Adrenal gland (tissue), 12 donors: ENCODE results near the gene TGFBR1. TPM values are rescaled to one million over a fixed set of nuclear protein-coding genes. Genes with fewer than 3 reads are reported as not detected.

ENCODE experiments used
- DNase-seq, 7 donors: peaks; one replicate each; pipeline ENCODE4 v3.0.0-alpha.2; 2019 to 2020
- H3K27ac ChIP-seq, 5 donors: fragments of 200-600 bp; sonication (generic) in 4 of 5; 1 replicate in 3 of 5; 2 replicates in 2 of 5; pipeline versions ENCODE4 v1.5.1 to v1.8.0; 2016 to 2020; ENCODE audit warnings: mild to moderate bottlenecking in 1 of 5
- H3K27me3 ChIP-seq: fragments of 200-600 bp; 2 replicates; pipeline ENCODE4 v1.8.0; 2021
- H3K36me3 ChIP-seq, 2 donors: fragments of 200-600 bp; replicated peaks in 1 of 2; 1 replicate in 1 of 2; 2 replicates in 1 of 2; pipeline versions ENCODE4 v1.5.1 to v1.8.0; 2018 to 2022
- H3K4me1 ChIP-seq, 2 donors: fragments of 200-600 bp; replicated peaks in 1 of 2; 1 replicate in 1 of 2; 2 replicates in 1 of 2; pipeline versions ENCODE4 v1.5.1 to v1.8.0; 2018 to 2021
- H3K4me3 ChIP-seq, 4 donors: fragments of 200-600 bp; sonication (generic) in 3 of 4; one replicate each; pipeline ENCODE4 v1.5.1; 2016 to 2018
- H3K9me3 ChIP-seq, 3 donors: fragments of 200-600 bp; sonication (generic) in 1 of 3; replicated peaks in 1 of 3; 1 replicate in 2 of 3; 2 replicates in 1 of 3; pipeline versions ENCODE4 v1.5.1 to v1.8.0; 2016 to 2021
- POLR2A ChIP-seq, 2 donors: fragments of 450-650 bp; IDR thresholded peaks; one replicate each; pipeline ENCODE4 v1.6.1; 2017; ENCODE audit warnings: antibody characterized with exemption in 2 of 2, mild to moderate bottlenecking in 2 of 2, moderate library complexity in 1 of 2
- WGBS, 4 donors: extraction: QIAGEN DNeasy Blood & Tissue Kit in 2 of 4; methylation state at CpG; one replicate each; pipeline versions ENCODE4 v1.1.5 to v1.1.7; 2013 to 2017; 5-methylcytosine and 5-hydroxymethylcytosine counted together
- intact Hi-C, 2 donors: fragments of 100-400 bp; cut with DNase I; formaldehyde crosslinking; loops; one replicate each; pipeline versions ENCODE4 v1.14.1 to v1.15.0; 2022 to 2023
- polyA plus RNA-seq, 3 donors: library from polyadenylated mRNA; stranded (reverse); fragments of 200-250 nt in 2 of 3; fragments of 350-450 nt in 1 of 3; fragmentation: Illumina TruSeq in 1 of 3; extraction: RNeasy Lipid Tissue Mini Kit (QIAGEN cat#74804) in 1 of 3; gene quantifications; one replicate each; pipeline ENCODE4 v1.2.3, GENCODE V29; 2013 to 2014
- total RNA-seq, 9 donors: library from RNA; depleted of rRNA in 4 of 9; stranded (reverse); fragments of >200 nt in 4 of 9; fragments of 120-200 nt in 1 of 9; fragmentation: NEBNext Ultra II Directional in 1 of 9; extraction: Animal tissue kit (Norgen Biotek cat#: 25700) in 1 of 9; gene quantifications; one replicate each; pipeline versions ENCODE4 v1.1.0 to v1.2.4, GENCODE V29; 2013 to 2023
- TF ChIP-seq, protein P1 (sequence below), 6 experiments: fragments of 450-650 bp in 4 of 6; fragments of 200-600 bp in 2 of 6; sonication (generic) in 1 of 6; IDR thresholded peaks; 1 replicate in 5 of 6; 2 replicates in 1 of 6; pipeline versions ENCODE4 v1.5.1 to v1.8.0; 2016 to 2021; ENCODE audit warnings: antibody characterized with exemption in 6 of 6, mild to moderate bottlenecking in 2 of 6, moderate library complexity in 1 of 6
- donor health status: healthy with polysubstance abuse.
- donor health status: Bipolar disorder and iron deficiency.
- donor health status: DM: yes; HTN: yes; CAD: no.
- donor health status: DM: no; HTN: no; CAD: no.
- donor health status: DM: no; HTN: no; CAD: no.
- donor health status: DM: yes; HTN: yes; CAD: no.

The TGFBR1 gene
- total and polyA plus RNA-seq, 12 donors, result 5.5 to 38.5 (median 25.4) TPM

DNA sequence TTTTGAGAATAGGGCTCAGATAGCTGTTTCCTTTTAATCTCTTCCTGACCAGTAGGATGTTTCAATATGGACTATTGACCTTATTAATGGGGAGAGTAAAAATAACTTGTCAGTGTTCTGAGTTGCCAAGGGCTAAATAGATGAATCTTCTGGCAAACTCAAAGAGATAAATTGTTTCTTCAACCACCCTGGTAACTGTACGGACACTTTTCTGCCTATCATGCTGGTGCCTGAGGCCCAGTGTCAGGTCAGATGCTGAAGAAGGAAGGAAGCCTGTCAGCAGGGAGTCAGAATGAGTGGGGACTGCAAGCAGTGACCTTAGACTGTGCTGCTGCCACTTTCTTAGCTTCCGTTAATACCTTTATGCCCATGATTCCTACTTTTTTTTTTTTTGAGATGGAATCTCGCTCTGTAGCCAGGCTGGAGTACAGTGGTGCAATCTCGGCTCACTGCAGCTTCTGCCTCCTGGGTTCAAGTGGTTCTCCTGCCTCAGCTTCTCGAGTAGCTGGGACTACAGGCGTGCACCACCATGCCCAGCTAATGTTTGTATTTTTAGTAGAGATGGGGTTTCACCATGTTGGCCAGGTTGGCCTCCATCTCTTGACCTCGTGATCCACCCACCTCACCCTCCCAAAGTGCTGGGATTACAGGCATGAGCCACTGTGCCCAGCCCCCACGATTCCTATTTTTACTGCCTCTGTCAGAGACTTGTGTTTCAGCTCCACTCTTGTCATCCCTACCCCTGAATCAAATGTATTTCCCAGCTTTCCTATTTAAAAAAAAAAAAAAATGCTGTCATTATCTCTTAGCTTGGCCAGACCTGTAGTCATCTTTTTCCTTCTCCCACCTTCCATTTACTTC, 33.7 kb downstream of the TGFBR1 start:
- H3K9me3 ChIP-seq, result no peaks in the 10 kb centered on the region
- no peak for DNase-seq
- 85 to 91% (median 88%) methylated on average over 8 of the region's 8 CpGs for WGBS, 4 donors
- intact Hi-C loops, result loop anchor here in 1 of 2 donors (5.0 kb wide), 1 partner anchor 136 kb away; no protein-coding TSS in a partner anchor
- H3K36me3 ChIP-seq, result peaks cover 0 to 5% of the 10 kb centered on the region in 2 donors
- H3K27ac ChIP-seq, result no peak overlapping the region
- TF ChIP-seq, protein P1, sequence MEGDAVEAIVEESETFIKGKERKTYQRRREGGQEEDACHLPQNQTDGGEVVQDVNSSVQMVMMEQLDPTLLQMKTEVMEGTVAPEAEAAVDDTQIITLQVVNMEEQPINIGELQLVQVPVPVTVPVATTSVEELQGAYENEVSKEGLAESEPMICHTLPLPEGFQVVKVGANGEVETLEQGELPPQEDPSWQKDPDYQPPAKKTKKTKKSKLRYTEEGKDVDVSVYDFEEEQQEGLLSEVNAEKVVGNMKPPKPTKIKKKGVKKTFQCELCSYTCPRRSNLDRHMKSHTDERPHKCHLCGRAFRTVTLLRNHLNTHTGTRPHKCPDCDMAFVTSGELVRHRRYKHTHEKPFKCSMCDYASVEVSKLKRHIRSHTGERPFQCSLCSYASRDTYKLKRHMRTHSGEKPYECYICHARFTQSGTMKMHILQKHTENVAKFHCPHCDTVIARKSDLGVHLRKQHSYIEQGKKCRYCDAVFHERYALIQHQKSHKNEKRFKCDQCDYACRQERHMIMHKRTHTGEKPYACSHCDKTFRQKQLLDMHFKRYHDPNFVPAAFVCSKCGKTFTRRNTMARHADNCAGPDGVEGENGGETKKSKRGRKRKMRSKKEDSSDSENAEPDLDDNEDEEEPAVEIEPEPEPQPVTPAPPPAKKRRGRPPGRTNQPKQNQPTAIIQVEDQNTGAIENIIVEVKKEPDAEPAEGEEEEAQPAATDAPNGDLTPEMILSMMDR (IDR thresholded peaks at IDR 0.05), result no peak
- no peak for TF ChIP-seq POLR2A (IDR thresholded peaks at IDR 0.05)
- H3K4me1 ChIP-seq, result no peaks in the 10 kb centered on the region
- no peak overlapping the region for H3K4me3 ChIP-seq
- no peaks in the 10 kb centered on the region for H3K27me3 ChIP-seq

DNA sequence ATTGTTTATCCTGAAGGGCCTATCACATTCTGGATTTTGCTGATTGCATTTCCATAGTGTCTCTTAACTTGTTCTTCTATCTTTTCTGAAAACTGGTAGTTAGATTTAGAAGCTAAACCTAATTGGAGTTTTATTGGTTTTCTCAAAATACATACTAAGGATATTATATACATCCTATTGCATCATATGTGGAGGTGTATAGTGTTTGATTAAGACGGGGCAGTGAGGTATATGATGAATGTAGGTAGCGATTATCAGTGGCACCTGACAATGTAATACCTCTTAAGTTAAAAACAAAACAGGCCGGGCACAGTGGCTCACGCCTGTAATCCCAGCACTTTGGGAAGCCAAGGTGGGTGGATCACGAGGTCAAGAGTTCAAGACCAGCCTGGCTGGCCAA, 35.0 kb downstream of the TGFBR1 start:
- 90 to 94% (median 94%) methylated on average over 5 of the region's 5 CpGs for WGBS, 4 donors
- Histone ChIP-seq H3K27ac (no peak overlapping the region), H3K4me1 (no peaks in the 10 kb centered on the region), H3K27me3 (no peaks in the 10 kb centered on the region), H3K4me3 (no peak overlapping the region), H3K36me3 (peaks cover 0 to 9% of the 10 kb centered on the region in 2 donors), H3K9me3 (no peaks in the 10 kb centered on the region)
- intact Hi-C loops, result loop anchor here (5.0 to 10.0 kb wide), 3 partner anchors 138 to 285 kb away; no protein-coding TSS in a partner anchor
- no peak for DNase-seq
- TF ChIP-seq, protein P1 (IDR thresholded peaks at IDR 0.05), result no peak
- no peak for TF ChIP-seq POLR2A (IDR thresholded peaks at IDR 0.05)

DNA sequence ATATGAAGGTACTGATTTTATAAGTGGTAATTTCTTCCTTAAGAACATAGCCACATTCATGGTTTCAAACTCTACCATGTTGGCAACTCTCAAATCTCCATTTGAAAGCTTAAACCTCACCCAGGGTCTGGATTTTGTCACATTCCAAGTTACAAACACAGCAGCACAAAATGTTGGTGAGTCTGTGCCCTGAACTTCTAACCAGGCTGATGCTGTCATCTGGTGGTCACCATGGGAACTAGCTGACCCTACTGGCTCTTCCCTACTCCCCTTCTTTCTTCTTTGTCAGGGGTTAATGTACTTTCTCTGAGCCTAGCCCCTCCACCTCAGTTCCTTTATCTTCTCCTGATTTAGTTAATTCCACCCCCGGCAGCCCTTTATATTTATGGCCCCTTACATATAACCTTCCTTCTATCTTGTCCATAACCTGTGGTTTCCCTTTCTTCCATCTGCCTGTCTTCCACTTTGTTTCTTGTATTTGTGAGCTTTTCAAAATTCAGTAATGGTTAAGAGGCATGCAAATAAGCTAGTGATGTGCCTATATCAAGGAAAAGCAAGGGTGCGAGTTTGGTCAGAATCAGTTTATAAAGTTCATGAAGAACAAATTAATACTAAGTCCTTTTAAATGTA, 35.9 kb downstream of the TGFBR1 start:
- Histone ChIP-seq H3K27me3 (no peaks in the 10 kb centered on the region), H3K4me1 (no peaks in the 10 kb centered on the region), H3K27ac (no peak overlapping the region), H3K4me3 (no peak overlapping the region), H3K9me3 (no peaks in the 10 kb centered on the region), H3K36me3 (peaks cover 0 to 16% of the 10 kb centered on the region in 2 donors)
- TF ChIP-seq, protein P1 (IDR thresholded peaks at IDR 0.05), result peak; percentile 71 to 96 (median 90)
- TF ChIP-seq POLR2A (IDR thresholded peaks at IDR 0.05), result no peak
- 69 to 78% (median 72%) methylated on average over 2 of the region's 2 CpGs for WGBS, 4 donors
- peak; percentile 38 to 69 (median 47) for DNase-seq
- intact Hi-C loops, result loop anchor here (5.0 to 10.0 kb wide), 2 partner anchors 278 to 286 kb away; no protein-coding TSS in a partner anchor

DNA sequence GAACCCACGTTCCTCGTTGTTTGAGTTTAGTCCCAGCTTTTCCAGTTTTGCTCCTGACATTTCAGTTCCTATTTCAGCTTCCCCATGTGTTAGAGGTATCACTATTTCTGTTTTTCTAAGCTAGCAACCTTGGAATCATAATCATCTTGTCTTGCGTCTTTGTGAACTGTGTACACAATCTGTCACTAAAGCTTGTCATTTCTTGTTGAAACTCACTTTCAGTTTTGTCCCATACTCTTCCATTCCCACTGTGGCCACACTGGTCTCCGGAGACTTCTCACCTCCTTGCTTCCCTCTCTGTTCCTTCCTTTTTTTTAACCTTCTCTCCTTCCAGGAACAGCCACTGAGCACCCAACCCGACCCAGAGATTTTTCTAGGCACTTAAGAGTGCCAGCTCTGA, 36.9 kb downstream of the TGFBR1 start:
- intact Hi-C loops, result loop anchor here (5.0 to 10.0 kb wide), 2 partner anchors 280 to 287 kb away; no protein-coding TSS in a partner anchor

More for the DNA sequence above, 36.9 kb downstream of the TGFBR1 start:
- DNase-seq, result no peak
- peaks cover 0 to 16% of the 10 kb centered on the region in 2 donors for H3K36me3 ChIP-seq
- TF ChIP-seq, protein P1 (IDR thresholded peaks at IDR 0.05), result no peak
- no peak for TF ChIP-seq POLR2A (IDR thresholded peaks at IDR 0.05)
- no peaks in the 10 kb centered on the region for H3K4me1 ChIP-seq
- no peaks in the 10 kb centered on the region for H3K27me3 ChIP-seq
- H3K9me3 ChIP-seq, result no peaks in the 10 kb centered on the region
- no peak overlapping the region for H3K27ac ChIP-seq
- H3K4me3 ChIP-seq, result no peak overlapping the region
- 72 to 84% (median 80%) methylated on average over 5 of the region's 5 CpGs for WGBS, 4 donors
